ENCODE results near the gene MOV10L1.
"Not testable (repeated sequence)": the region's sequence is repeated elsewhere in the genome, so short reads cannot be mapped to it uniquely, and the experiment has no call there.

MOV10L1 gene

GRCh38 chr22:50199829-50200460 is 110.1 kb downstream of the MOV10L1 start:
- peaks cover 16% of the 10 kb centered on the region for H3K4me1 ChIP-seq (ENCODE audit: control insufficient read depth, insufficient read depth, low read length)
- H3K36me3 ChIP-seq (ENCODE audit: control insufficient read depth, insufficient read depth, low read length) = peaks cover 8% of the 10 kb centered on the region
- 7 to 9% methylated on average over 34 of the region's 34 CpGs for WGBS, 2 experiments
- H3K4me3 ChIP-seq (ENCODE audit: insufficient read depth, low read depth, low read length) = peak overlapping the region; percentile 67
- no peaks in the 10 kb centered on the region for H3K9me3 ChIP-seq (ENCODE audit: control insufficient read depth, low read length)
- peaks cover 4% of the 10 kb centered on the region for H3K27me3 ChIP-seq (ENCODE audit: control insufficient read depth, insufficient read depth, low read length, poor library complexity, severe bottlenecking)
- no peak overlapping the region for H3K27ac ChIP-seq (ENCODE audit: insufficient read depth, low read depth, low read length, poor library complexity, severe bottlenecking)

- Histone ChIP-seq H3K36me3 (ENCODE audit: control insufficient read depth, insufficient read depth, low read length) (peaks cover 8% of the 10 kb centered on the region), H3K4me3 (ENCODE audit: insufficient read depth, low read depth, low read length) (peak within 1 kb of the TSS; percentile 67), H3K27ac (ENCODE audit: insufficient read depth, low read depth, low read length, poor library complexity, severe bottlenecking) (no peak within 1 kb of the TSS), H3K9me3 (ENCODE audit: control insufficient read depth, low read length) (no peaks in the 10 kb centered on the region), H3K27me3 (ENCODE audit: control insufficient read depth, insufficient read depth, low read length, poor library complexity, severe bottlenecking) (peaks cover 4% of the 10 kb centered on the region), H3K4me1 (ENCODE audit: control insufficient read depth, insufficient read depth, low read length) (peaks cover 16% of the 10 kb centered on the region)
- WGBS, 2 experiments = 0% methylated on average over 105 of the region's 105 CpGs
Observed at GRCh38 chr22:50200461-50201190, 110.8 kb downstream of the MOV10L1 start, which contains the start of gene SELENOO. TSS of gene SELENOO (plus strand) at chr22:50201011. CDS start at chr22:50201037, 26 bp downstream.

- Histone ChIP-seq H3K36me3 (ENCODE audit: control insufficient read depth, insufficient read depth, low read length) (peaks cover 5% of the 10 kb centered on the region), H3K27ac (ENCODE audit: insufficient read depth, low read depth, low read length, poor library complexity, severe bottlenecking) (no peak overlapping the region), H3K9me3 (ENCODE audit: control insufficient read depth, low read length) (no peaks in the 10 kb centered on the region), H3K27me3 (ENCODE audit: control insufficient read depth, insufficient read depth, low read length, poor library complexity, severe bottlenecking) (peaks cover 4% of the 10 kb centered on the region), H3K4me3 (ENCODE audit: insufficient read depth, low read depth, low read length) (peak overlapping the region; percentile 67), H3K4me1 (ENCODE audit: control insufficient read depth, insufficient read depth, low read length) (peaks cover 16% of the 10 kb centered on the region)
- WGBS, 2 experiments = 4 to 5% methylated on average over 115 of the region's 115 CpGs
Observed at GRCh38 chr22:50201191-50202129, 111.7 kb downstream of the MOV10L1 start.

DNA sequence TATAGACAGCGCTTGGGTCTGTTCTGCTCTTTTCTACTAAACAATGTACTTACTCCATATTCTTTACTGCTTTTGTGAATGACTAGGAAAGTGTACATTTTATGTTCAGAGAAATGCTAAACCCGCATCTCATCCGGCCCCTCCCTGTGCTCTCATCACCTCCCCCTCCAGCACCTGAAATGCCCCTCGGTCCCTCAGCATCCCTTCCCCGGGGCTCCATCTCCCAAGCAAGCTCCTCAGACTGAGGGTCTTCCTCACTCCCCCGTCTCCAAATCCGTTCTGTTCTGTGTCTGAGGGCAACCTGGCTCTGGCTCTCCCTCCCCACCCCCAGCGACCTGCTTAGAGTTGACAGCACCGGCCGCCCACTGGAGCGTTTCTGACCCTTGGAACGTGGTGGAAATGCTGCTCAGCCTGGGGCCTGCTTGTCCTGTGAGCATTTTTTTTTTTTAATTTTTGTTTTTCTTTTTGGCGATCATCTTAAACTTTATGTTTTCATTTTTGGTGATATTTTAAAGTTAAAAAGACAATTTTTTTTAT is 112.4 kb downstream of the MOV10L1 start:
- Histone ChIP-seq H3K36me3 (ENCODE audit: control insufficient read depth, insufficient read depth, low read length) (peaks cover 5% of the 10 kb centered on the region), H3K9me3 (ENCODE audit: control insufficient read depth, low read length) (no peaks in the 10 kb centered on the region), H3K4me1 (ENCODE audit: control insufficient read depth, insufficient read depth, low read length) (peaks cover 16% of the 10 kb centered on the region), H3K4me3 (ENCODE audit: insufficient read depth, low read depth, low read length) (peak overlapping the region; percentile 67), H3K27me3 (ENCODE audit: control insufficient read depth, insufficient read depth, low read length, poor library complexity, severe bottlenecking) (peaks cover 4% of the 10 kb centered on the region), H3K27ac (ENCODE audit: insufficient read depth, low read depth, low read length, poor library complexity, severe bottlenecking) (no peak overlapping the region)
- 82 to 83% methylated on average over 13 of the region's 13 CpGs for whole genome bisulfite sequencing, 2 experiments

GRCh38 chr22:50203288-50203687 is 113.5 kb downstream of the MOV10L1 start:
- peaks cover 2% of the 10 kb centered on the region for H3K36me3 ChIP-seq (ENCODE audit: control insufficient read depth, insufficient read depth, low read length)
- H3K9me3 ChIP-seq (ENCODE audit: control insufficient read depth, low read length) = no peaks in the 10 kb centered on the region
- no peak overlapping the region for H3K4me3 ChIP-seq (ENCODE audit: insufficient read depth, low read depth, low read length)
- WGBS, 2 experiments = 100% methylated on average over 1 of the region's 1 CpG
- peaks cover 16% of the 10 kb centered on the region for H3K4me1 ChIP-seq (ENCODE audit: control insufficient read depth, insufficient read depth, low read length)
- H3K27ac ChIP-seq (ENCODE audit: insufficient read depth, low read depth, low read length, poor library complexity, severe bottlenecking) = no peak overlapping the region
- H3K27me3 ChIP-seq (ENCODE audit: control insufficient read depth, insufficient read depth, low read length, poor library complexity, severe bottlenecking) = peaks cover 4% of the 10 kb centered on the region

GRCh38 chr22:50204571-50204970 is 114.8 kb downstream of the MOV10L1 start:
- H3K27ac ChIP-seq (ENCODE audit: insufficient read depth, low read depth, low read length, poor library complexity, severe bottlenecking) = no peak overlapping the region
- H3K4me3 ChIP-seq (ENCODE audit: insufficient read depth, low read depth, low read length) = no peak overlapping the region
- H3K27me3 ChIP-seq (ENCODE audit: control insufficient read depth, insufficient read depth, low read length, poor library complexity, severe bottlenecking) = peaks cover 4% of the 10 kb centered on the region
- 92 to 95% methylated on average over 7 of the region's 7 CpGs for WGBS, 2 experiments
- H3K36me3 ChIP-seq (ENCODE audit: control insufficient read depth, insufficient read depth, low read length) = peaks cover 2% of the 10 kb centered on the region
- no peaks in the 10 kb centered on the region for H3K9me3 ChIP-seq (ENCODE audit: control insufficient read depth, low read length)
- peaks cover 16% of the 10 kb centered on the region for H3K4me1 ChIP-seq (ENCODE audit: control insufficient read depth, insufficient read depth, low read length)

GRCh38 chr22:50204998-50205397 is 115.2 kb downstream of the MOV10L1 start:
- not testable (repeated sequence) for H3K9me3 ChIP-seq (ENCODE audit: control insufficient read depth, low read length); H3K27me3 ChIP-seq (ENCODE audit: control insufficient read depth, insufficient read depth, low read length, poor library complexity, severe bottlenecking); H3K4me3 ChIP-seq (ENCODE audit: insufficient read depth, low read depth, low read length); H3K36me3 ChIP-seq (ENCODE audit: control insufficient read depth, insufficient read depth, low read length); H3K27ac ChIP-seq (ENCODE audit: insufficient read depth, low read depth, low read length, poor library complexity, severe bottlenecking)
- H3K4me1 ChIP-seq (ENCODE audit: control insufficient read depth, insufficient read depth, low read length) = peaks cover 13% of the 10 kb centered on the region
- 97% methylated on average over 9 of the region's 9 CpGs for whole genome bisulfite sequencing, 2 experiments

- H3K36me3 ChIP-seq (ENCODE audit: control insufficient read depth, insufficient read depth, low read length) = peaks cover 10% of the 10 kb centered on the region
- 95 to 96% methylated on average over 45 of the region's 45 CpGs for WGBS, 2 experiments
- peaks cover 4% of the 10 kb centered on the region for H3K27me3 ChIP-seq (ENCODE audit: control insufficient read depth, insufficient read depth, low read length, poor library complexity, severe bottlenecking)
Observed at GRCh38 chr22:50205781-50206569, 116.2 kb downstream of the MOV10L1 start.

DNA sequence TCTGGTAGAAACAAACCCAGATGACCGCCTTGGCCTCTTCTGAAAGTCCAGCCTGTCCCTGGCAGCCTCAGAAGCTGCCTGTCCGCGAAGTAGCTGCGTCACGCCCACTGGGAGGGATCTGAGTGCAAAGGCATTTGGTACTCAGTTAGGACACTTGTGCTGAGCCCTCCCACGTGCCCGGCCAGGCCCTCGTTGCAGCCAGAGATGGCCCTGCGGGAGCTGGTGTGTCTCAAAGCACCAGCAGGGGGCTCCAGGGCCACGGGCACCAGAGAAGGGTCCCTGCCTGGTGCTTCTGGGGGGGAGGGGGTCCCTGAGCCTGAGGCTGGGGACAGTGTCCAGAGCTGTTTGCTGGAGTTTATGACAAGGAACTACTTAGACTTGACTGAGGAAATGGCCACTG is 116.8 kb downstream of the MOV10L1 start:
- peaks cover 12% of the 10 kb centered on the region for H3K36me3 ChIP-seq (ENCODE audit: control insufficient read depth, insufficient read depth, low read length)
- H3K4me1 ChIP-seq (ENCODE audit: control insufficient read depth, insufficient read depth, low read length) = peaks cover 9% of the 10 kb centered on the region
- peaks cover 2% of the 10 kb centered on the region for H3K27me3 ChIP-seq (ENCODE audit: control insufficient read depth, insufficient read depth, low read length, poor library complexity, severe bottlenecking)
- no peak overlapping the region for H3K27ac ChIP-seq (ENCODE audit: insufficient read depth, low read depth, low read length, poor library complexity, severe bottlenecking)
- H3K9me3 ChIP-seq (ENCODE audit: control insufficient read depth, low read length) = no peaks in the 10 kb centered on the region
- 52 to 54% methylated on average over 10 of the region's 10 CpGs for WGBS, 2 experiments
- H3K4me3 ChIP-seq (ENCODE audit: insufficient read depth, low read depth, low read length) = no peak overlapping the region

More at GRCh38 chr22:50205781-50206569, 116.2 kb downstream of the MOV10L1 start:
- peaks cover 9% of the 10 kb centered on the region for H3K4me1 ChIP-seq (ENCODE audit: control insufficient read depth, insufficient read depth, low read length)
- no peak overlapping the region for H3K4me3 ChIP-seq (ENCODE audit: insufficient read depth, low read depth, low read length)
- no peak overlapping the region for H3K27ac ChIP-seq (ENCODE audit: insufficient read depth, low read depth, low read length, poor library complexity, severe bottlenecking)
- no peaks in the 10 kb centered on the region for H3K9me3 ChIP-seq (ENCODE audit: control insufficient read depth, low read length)

Measured in ectodermal cell (in vitro differentiated cells).